ENCODE measurements around the gene FIGNL2.

GRCh38 chr12:51826881-51827280 lies 21.6 kb downstream of the FIGNL2 start:
- TF ChIP-seq POLR2A (IDR thresholded peaks at IDR 0.05) (no peak), CTCF (IDR thresholded peaks at IDR 0.05) (no peak), POLR2AphosphoS5 (IDR thresholded peaks at IDR 0.05) (no peak), EP300 (IDR thresholded peaks at IDR 0.05; ENCODE audit: low read depth) (no peak)
